Fibroblast of lung (primary cell): ENCODE data around the gene KCND3. TPM values are rescaled to one million over a fixed set of nuclear protein-coding genes. Genes with fewer than 3 reads are reported as not detected.

Experiments
- DNase-seq, 2 donors: peaks; one replicate each; pipeline versions ENCODE4 v3.0.0 to v3.0.0-alpha.2; 2010; ENCODE audit warnings: low read depth in 2 of 2
- H2AFZ ChIP-seq: 2 replicates; pipeline ENCODE4 v1.5.1; 2012; ENCODE audit warnings: low read length, control low read depth, inconsistent platforms
- H3K27ac ChIP-seq: 2 replicates; pipeline ENCODE4 v1.5.1; 2011; ENCODE audit warnings: low read length, control low read depth; ENCODE audit not compliant: insufficient read depth
- H3K27me3 ChIP-seq: 2 replicates; pipeline ENCODE4 v1.5.1; 2011; ENCODE audit warnings: mild to moderate bottlenecking, low read length; ENCODE audit not compliant: control insufficient read depth, insufficient read depth
- H3K36me3 ChIP-seq: 2 replicates; pipeline ENCODE4 v1.5.1; 2011; ENCODE audit warnings: low read length; ENCODE audit not compliant: control insufficient read depth, insufficient read depth
- H3K4me1 ChIP-seq: 2 replicates; pipeline ENCODE4 v1.5.1; 2011; ENCODE audit warnings: low read length; ENCODE audit not compliant: control insufficient read depth, insufficient read depth; ENCODE audit errors: extremely low read depth
- H3K4me2 ChIP-seq: 2 replicates; pipeline ENCODE4 v1.5.1; 2011; ENCODE audit warnings: low read length, control low read depth; ENCODE audit not compliant: insufficient read depth; ENCODE audit errors: extremely low read depth
- H3K4me3 ChIP-seq, 4 experiments: fragments of 200-600 bp in 1 of 4; sonication (generic) in 1 of 4; replicated peaks in 1 of 4; 2 replicates each; pipeline ENCODE4 v1.5.1; 2011 to 2016; ENCODE audit warnings: low read length in 4 of 4, low read depth in 3 of 4, mild to moderate bottlenecking in 3 of 4, control low read depth in 2 of 4, inconsistent platforms in 1 of 4, mixed read lengths in 1 of 4; ENCODE audit not compliant: insufficient read depth in 1 of 4; ENCODE audit errors: control extremely low read depth in 1 of 4
- H3K79me2 ChIP-seq: 2 replicates; pipeline ENCODE4 v1.5.1; 2012; ENCODE audit warnings: mild to moderate bottlenecking, low read length, inconsistent platforms; ENCODE audit not compliant: control insufficient read depth, insufficient read depth
- H3K9ac ChIP-seq: 2 replicates; pipeline ENCODE4 v1.5.1; 2011; ENCODE audit warnings: mild to moderate bottlenecking, low read length, control low read depth; ENCODE audit not compliant: insufficient read depth
- H3K9me3 ChIP-seq: 2 replicates; pipeline ENCODE4 v1.5.1; 2012; ENCODE audit warnings: low read depth, low read length; ENCODE audit not compliant: control insufficient read depth, insufficient read depth
- H4K20me1 ChIP-seq: 2 replicates; pipeline ENCODE4 v1.5.1; 2011; ENCODE audit warnings: low read length; ENCODE audit not compliant: control insufficient read depth, insufficient read depth; ENCODE audit errors: extremely low read depth
- CTCF ChIP-seq, 2 donors: IDR thresholded peaks in 1 of 2; conservative IDR thresholded peaks in 1 of 2; 1 replicate in 1 of 2; 2 replicates in 1 of 2; pipeline ENCODE4 v1.5.1; 2011 to 2012; ENCODE audit warnings: low read length in 2 of 2, control low read depth in 1 of 2, inconsistent platforms in 1 of 2, low read depth in 1 of 2, mild to moderate bottlenecking in 1 of 2
- EZH2 ChIP-seq: IDR thresholded peaks from 2 replicates; pipeline ENCODE4 v1.5.1; 2012; ENCODE audit warnings: low read length, control low read depth, mild to moderate bottlenecking; ENCODE audit errors: missing control alignments
- polyA plus RNA-seq, 2 donors: library from polyadenylated mRNA; depleted of rRNA in 1 of 2; stranded (reverse) in 1 of 2; unstranded in 1 of 2; fragments of >200 nt; gene quantifications; 2 replicates each; pipeline ENCODE4 v1.2.1, GENCODE V29; 2011 to 2012; ENCODE audit warnings: missing spikeins in 1 of 2
- total RNA-seq: library from RNA; depleted of rRNA; stranded (reverse); fragments of >200 nt; gene quantifications from 2 replicates; pipeline ENCODE4 v1.2.1, GENCODE V29; 2014

The KCND3 gene
- total and polyA plus RNA-seq, 2 donors (not counting 1 experiment from before 2014, with no cell fraction given): 0.66 to 9.3 TPM

- Histone ChIP-seq H3K27me3 (no peaks in the 10 kb centered on the region), H3K4me2 (no peak overlapping the region), H2AFZ (no peak overlapping the region), H3K9ac (no peak overlapping the region), H4K20me1 (no peaks in the 10 kb centered on the region), H3K9me3 (no peaks in the 10 kb centered on the region), H3K36me3 (no peaks in the 10 kb centered on the region), H3K79me2 (no peaks in the 10 kb centered on the region), H3K4me1 (no peaks in the 10 kb centered on the region), H3K27ac (no peak overlapping the region), H3K4me3 (no peak overlapping the region)
- TF ChIP-seq CTCF (conservative IDR thresholded peaks at IDR 0.05 in 1 of 2, IDR thresholded peaks at IDR 0.05 in 1 of 2; ENCODE audit: low read depth in 1 of 2, low read length in 2 of 2) (no peak), EZH2 (no peak)
- DNase-seq: no peak
Measured at GRCh38 chr1:111967886-111968285, 21.6 kb downstream of the KCND3 start.

GRCh38 chr1:111967067-111967690 is 22.3 kb downstream of the KCND3 start:
- no peaks in the 10 kb centered on the region for H3K4me1 ChIP-seq
- no peaks in the 10 kb centered on the region for H3K9me3 ChIP-seq
- DNase-seq: no peak
- H3K4me3 ChIP-seq: no peak overlapping the region
- no peak overlapping the region for H2AFZ ChIP-seq
- no peaks in the 10 kb centered on the region for H4K20me1 ChIP-seq
- no peaks in the 10 kb centered on the region for H3K79me2 ChIP-seq
- H3K27me3 ChIP-seq: no peaks in the 10 kb centered on the region
- no peak overlapping the region for H3K27ac ChIP-seq
- no peaks in the 10 kb centered on the region for H3K36me3 ChIP-seq
- H3K4me2 ChIP-seq: no peak overlapping the region
- TF ChIP-seq EZH2: no peak
- no peak for TF ChIP-seq CTCF (conservative IDR thresholded peaks at IDR 0.05 in 1 of 2, IDR thresholded peaks at IDR 0.05 in 1 of 2; ENCODE audit: low read depth in 1 of 2, low read length in 2 of 2)
- H3K9ac ChIP-seq: no peak overlapping the region

- Histone ChIP-seq H3K9ac (no peak overlapping the region), H3K4me2 (no peak overlapping the region), H3K27ac (no peak overlapping the region), H4K20me1 (no peaks in the 10 kb centered on the region), H3K4me3 (no peak overlapping the region), H3K27me3 (no peaks in the 10 kb centered on the region), H3K36me3 (no peaks in the 10 kb centered on the region), H3K4me1 (no peaks in the 10 kb centered on the region), H2AFZ (no peak overlapping the region), H3K9me3 (no peaks in the 10 kb centered on the region), H3K79me2 (no peaks in the 10 kb centered on the region)
- TF ChIP-seq CTCF (conservative IDR thresholded peaks at IDR 0.05 in 1 of 2, IDR thresholded peaks at IDR 0.05 in 1 of 2; ENCODE audit: low read depth in 1 of 2, low read length in 2 of 2) (no peak), EZH2 (no peak)
- DNase-seq: no peak
Measured at GRCh38 chr1:111965781-111966443, 23.6 kb downstream of the KCND3 start.
